IPS DF 4.7 (cell line): Measurements from ENCODE around the gene NFRKB.
"Not testable (repeated sequence)": the region's sequence is repeated elsewhere in the genome, so short reads cannot be mapped to it uniquely, and the experiment has no call there.

Source experiments
- DNase-seq: peaks from one replicate; pipeline ENCODE4 v3.0.0-alpha.2; 2013; ENCODE audit warnings: low spot score; ENCODE audit errors: extremely low read depth

Gene NFRKB

DNA sequence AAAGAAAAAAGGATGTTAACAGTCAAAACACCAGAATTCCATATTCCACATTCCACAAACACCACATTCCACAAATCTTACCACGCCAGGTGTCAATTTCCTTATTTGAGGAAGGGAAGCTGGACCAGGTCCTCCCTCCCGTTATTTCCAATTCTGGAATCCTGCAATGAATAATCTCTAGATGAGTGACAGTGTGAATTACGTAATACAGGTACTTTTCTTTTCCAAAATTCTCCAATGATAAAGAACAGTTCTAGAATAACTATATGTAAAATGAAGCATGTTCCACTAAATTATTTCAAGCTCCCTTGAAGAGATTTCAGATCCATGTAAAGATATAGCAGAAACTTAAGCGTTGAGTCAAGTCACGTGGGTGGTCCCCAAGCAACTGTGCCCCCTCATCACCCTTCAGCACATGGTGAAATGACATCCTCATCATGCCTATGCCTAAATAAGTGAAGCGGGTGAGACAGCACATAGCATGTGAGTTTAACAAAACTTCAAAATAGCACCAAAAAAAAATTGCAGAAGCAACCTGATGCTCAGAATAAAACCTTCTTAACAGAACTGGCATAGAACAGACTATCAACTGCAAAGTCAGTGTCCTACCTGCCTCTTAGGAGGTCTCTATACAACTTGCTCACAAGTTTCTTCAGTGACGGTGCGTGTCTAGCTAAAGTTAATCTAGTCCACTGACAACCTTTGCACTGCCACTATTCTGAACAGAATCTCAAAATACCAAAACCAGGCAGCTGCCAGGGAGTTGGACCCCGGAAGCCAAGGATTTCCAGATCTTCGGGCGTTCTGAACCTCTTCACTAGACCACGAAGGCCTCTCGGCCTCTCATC lies 876 bp downstream of the NFRKB start:
- no peak for DNase-seq

DNA sequence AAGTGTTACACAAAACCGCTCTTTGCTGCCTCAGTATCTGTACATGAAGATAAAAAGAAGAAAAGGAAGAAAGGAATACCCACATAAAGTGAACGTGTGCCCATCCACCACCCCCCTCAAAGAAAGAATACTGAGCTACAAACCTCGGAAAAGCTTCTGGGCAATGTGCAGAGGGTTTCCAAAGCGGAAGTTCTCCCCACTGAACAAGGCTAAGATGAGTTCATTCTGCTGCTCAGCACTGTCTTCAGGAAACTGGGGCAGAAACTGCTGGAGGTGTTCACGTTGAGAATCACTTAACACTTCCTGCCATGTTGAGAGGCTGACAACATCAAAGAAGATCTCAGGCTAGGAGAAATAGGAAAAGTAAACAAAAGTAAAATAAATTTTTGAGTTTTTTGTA lies 6.9 kb downstream of the NFRKB start:
- DNase-seq, result no peak

GRCh38 chr11:129885381-129885780 lies 10.0 kb downstream of the NFRKB start:
- DNase-seq, result no peak

GRCh38 chr11:129884581-129884980 lies 10.8 kb downstream of the NFRKB start:
- no peak for DNase-seq

- no peak for DNase-seq
Observed at GRCh38 chr11:129881570-129882170, 13.7 kb downstream of the NFRKB start.

DNA sequence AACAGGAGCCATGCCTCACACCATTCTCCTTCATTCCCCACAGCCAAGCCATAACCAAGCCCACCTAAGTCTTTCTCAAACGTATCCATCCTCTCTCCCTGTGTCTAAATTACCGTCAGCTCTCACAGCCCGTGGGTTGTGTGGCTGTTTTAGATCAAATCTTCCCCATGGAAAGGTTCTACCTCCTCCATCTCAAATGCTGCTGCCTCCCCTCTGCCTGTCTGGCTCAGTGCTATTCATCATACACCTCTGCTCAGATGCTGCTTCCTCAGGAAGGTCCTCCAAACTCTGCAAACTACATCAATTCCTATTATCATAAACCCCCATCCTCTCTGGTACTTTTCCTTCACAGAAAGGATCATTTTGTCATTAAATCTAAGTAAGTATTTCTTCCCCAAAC lies 15.1 kb downstream of the NFRKB start:
- no peak for DNase-seq

DNA sequence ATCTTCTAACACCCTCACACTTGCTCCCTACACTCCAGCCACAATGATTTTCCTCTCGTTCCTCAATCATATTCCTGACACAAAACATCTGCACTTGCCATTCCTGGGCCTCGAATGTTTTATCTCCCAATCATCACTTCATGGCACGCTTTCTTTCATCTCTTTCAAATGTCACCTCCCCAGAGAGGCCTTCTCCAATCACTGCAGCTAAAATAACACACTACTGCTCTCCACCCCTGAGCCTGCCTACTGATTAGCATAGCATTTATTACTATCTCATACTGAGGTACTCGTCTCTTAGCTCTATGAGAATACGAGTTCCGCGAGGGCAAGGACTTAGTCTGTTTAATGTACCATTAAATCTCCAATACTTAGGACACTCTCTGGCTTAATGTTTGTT lies 23.5 kb downstream of the NFRKB start:
- no peak for DNase-seq

GRCh38 chr11:129868626-129869025 lies 26.8 kb downstream of the NFRKB start:
- not testable (repeated sequence) for DNase-seq

- DNase-seq, result no peak
Observed at GRCh38 chr11:129866311-129866710, 29.1 kb downstream of the NFRKB start.

DNA sequence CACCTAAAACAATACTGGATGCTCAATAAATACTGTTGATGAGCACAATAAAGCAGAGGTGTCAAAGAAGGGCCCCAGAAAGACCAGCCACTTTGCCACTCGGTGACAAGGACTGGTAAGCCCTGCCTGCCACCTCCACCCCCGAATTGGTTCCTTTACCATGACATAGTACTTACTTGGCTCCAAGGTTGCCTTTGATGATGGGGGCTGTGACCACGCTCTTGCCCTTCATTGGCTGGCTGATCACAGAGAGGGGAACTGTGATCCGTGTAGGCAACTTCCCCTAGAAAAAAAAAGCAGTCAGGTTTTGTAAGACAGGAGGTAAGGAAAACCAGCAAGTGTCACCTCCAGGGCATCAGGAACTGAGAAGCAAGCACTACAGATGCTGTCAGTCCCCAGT lies 29.7 kb downstream of the NFRKB start:
- no peak for DNase-seq

- no peak for DNase-seq
Observed at GRCh38 chr11:129864811-129865210, 30.6 kb downstream of the NFRKB start.

DNA sequence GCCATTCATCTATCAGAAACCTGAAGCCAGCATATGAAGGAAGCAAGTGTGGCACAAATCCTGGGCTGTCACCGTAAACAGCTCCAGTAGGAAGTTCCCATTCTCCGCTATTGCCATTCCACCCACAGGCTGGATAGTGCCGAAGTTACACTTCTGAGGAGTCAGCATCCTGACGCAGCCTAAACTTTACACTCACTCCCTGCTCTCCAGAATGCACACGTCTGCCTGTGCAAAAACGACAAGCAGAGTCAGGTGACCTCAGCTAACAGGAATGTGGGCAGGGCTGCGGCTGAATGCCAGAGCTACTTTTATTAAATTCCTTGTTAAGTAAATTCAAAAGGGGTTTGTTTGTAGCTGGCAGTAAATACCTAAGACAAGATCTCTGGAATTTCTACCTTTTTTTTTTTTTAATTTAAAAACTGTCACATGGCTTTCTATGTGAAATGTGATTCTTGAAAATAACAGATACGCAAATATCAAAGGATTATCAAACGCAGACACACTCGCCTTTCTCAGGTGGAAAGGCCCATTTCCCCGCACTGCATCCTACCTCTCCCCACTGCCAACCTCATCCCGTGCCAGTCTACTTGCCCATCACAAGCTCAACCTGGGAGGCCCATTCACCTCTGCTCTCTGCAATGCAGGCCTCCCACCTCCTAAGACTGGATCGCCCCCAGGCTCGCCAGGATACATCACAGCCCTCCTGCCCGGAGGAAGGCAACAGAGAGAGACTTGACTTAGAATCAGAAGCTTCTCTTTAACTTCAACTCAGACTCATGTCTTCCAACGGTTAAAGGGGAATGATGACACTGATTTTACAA lies 33.5 kb downstream of the NFRKB start:
- no peak for DNase-seq

DNA sequence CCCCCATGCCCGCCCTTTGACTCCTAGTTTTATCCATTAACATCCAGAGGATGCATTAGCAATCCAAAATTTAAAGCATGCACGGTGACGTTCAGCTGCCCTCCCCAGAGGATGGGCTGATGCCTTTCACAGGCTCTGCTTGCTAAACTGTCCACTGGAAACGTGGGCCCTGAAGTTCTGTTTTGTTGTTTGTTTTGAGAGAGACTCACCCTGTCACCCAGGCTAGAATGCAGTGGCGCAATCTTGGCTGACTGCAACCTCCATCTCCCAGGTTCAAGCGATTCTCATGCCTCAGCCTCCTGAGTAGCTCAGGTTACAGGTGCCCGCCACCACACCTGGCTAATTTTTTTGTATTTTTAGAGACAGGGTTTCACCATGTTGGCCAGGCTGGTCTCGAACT lies 39.3 kb downstream of the NFRKB start:
- no peak for DNase-seq

GRCh38 chr11:129855086-129855485 lies 40.3 kb downstream of the NFRKB start:
- DNase-seq, result no peak

DNA sequence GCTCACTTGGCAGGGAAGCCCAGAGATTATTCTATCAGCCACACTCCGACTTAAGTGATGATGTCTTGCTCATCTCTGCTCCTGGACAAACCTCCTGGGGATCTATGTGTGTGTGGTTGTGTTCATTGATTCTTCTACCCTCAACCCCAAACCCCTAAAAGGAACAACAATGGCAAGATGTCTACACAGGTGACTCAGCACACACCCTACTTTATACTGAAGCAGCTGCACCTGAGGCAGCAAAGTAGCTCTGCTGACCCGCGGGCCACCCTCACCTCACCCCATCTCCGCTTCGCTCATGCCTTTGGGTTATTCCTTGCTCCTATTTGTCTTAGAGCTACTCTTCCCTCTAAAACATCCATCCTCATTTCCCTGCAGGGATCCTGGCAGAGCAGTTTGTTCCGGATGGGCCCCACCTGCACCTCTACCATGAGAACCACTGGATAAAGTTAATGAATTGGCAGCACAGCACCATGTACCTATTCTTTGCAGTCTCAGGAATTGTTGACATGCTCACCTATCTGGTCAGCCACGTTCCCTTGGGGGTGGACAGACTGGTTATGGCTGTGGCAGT lies 41.1 kb downstream of the NFRKB start:
- DNase-seq, result no peak

- DNase-seq, result no peak
Observed at GRCh38 chr11:129853518-129854231, 41.7 kb downstream of the NFRKB start.

DNA sequence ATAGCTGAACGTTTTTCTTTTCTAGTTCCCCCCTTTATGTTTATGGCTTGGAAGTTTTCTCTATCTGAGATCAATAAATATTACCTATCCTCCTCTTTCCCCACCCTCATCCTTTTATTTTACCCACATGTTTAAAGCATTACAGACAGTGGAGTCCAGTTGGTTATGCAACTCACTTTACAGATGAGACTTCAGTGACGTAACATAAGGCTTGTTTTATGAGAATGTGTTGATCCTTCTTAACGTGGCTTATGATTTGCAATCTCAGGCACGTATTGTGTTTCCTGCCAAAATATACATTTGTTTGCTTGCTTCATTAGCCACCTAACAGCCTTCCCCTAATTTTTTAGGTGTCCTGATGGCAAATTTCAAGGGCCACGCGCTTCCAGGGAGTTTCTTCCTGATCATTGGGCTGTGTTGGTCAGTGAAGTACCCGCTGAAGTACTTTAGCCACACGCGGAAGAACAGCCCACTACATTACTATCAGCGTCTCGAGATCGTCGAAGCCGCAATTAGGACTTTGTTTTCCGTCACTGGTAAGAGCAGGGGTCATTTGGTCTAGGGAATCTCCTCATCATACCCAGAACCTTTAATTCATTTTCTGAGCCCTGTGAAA lies 43.1 kb downstream of the NFRKB start:
- DNase-seq, result no peak

DNA sequence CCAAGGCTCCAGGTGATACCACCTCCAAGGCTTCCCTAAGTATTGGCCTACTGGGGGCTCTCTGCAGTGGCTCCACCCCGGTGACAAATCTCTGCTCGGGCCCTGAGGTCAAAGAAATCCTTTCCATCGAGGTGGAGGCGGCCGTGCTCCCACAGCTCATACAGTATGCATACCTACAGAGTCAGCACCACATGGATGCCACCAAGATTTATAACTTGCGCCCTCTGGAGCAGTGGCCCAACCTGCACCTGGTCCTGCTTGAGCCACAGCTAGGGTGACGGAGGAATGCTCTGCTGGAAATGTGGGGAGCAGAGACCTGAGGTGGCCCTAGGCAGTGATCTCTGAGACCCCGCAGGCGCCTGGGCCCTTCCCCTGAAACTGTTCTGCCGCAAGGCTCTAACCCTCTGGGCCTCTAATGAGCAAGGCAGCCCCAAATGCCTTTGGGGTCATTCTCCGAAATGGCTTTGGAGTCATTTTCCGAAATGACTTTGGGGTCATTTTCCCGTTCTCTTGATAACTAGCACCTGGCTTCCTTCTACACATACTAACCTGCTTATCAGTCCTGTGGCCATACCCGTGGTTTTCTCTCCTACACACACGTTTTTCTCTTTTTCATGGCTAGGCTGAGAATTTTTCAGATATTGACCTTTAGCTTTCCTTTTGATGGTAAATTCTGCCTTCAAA lies 45.8 kb downstream of the NFRKB start:
- no peak for DNase-seq

GRCh38 chr11:129847361-129847760 lies 48.0 kb downstream of the NFRKB start:
- not testable (repeated sequence) for DNase-seq
